Osteoblast (primary cell): ENCODE measurements around the gene MXRA7. TPM values are rescaled to one million over a fixed set of nuclear protein-coding genes. Genes with fewer than 3 reads are reported as not detected.

Experiments
- DNase-seq: peaks from one replicate; pipeline ENCODE4 v3.0.0; 2011; ENCODE audit warnings: low spot score, mixed read lengths; ENCODE audit not compliant: insufficient read length; ENCODE audit errors: missing footprints
- H2AFZ ChIP-seq: 2 replicates; pipeline ENCODE4 v1.6.0; 2011; ENCODE audit warnings: mild to moderate bottlenecking, low read length
- H3K27ac ChIP-seq: 2 replicates; pipeline ENCODE4 v1.5.1; 2011; ENCODE audit warnings: mild to moderate bottlenecking, low read depth, low read length, moderate library complexity
- H3K27me3 ChIP-seq: 2 replicates; pipeline ENCODE4 v1.6.0; 2012; ENCODE audit warnings: mild to moderate bottlenecking, control low read depth, inconsistent platforms, low read length, moderate library complexity; ENCODE audit not compliant: insufficient read depth
- H3K36me3 ChIP-seq: 2 replicates; pipeline ENCODE4 v1.5.1; 2011; ENCODE audit warnings: mild to moderate bottlenecking, low read length, control low read depth, moderate library complexity; ENCODE audit not compliant: insufficient read depth
- H3K4me1 ChIP-seq: 2 replicates; pipeline ENCODE4 v1.5.1; 2011; ENCODE audit warnings: mild to moderate bottlenecking, low read length, control low read depth, moderate library complexity; ENCODE audit not compliant: insufficient read depth
- H3K4me2 ChIP-seq: 2 replicates; pipeline ENCODE4 v1.6.0; 2011; ENCODE audit warnings: mild to moderate bottlenecking, low read length; ENCODE audit not compliant: insufficient read depth
- H3K4me3 ChIP-seq: fragments of 200-600 bp; sonication (generic); 3 replicates; pipeline ENCODE4 v1.5.1; 2012; ENCODE audit warnings: mild to moderate bottlenecking, low read length, inconsistent platforms; ENCODE audit not compliant: insufficient read depth
- H3K79me2 ChIP-seq: 2 replicates; pipeline ENCODE4 v1.6.0; 2012; ENCODE audit warnings: mild to moderate bottlenecking, low read length, control low read depth, inconsistent platforms; ENCODE audit not compliant: insufficient read depth
- H3K9me3 ChIP-seq: 2 replicates; pipeline ENCODE4 v1.5.1; 2011; ENCODE audit warnings: low read depth, low read length, control low read depth
- H4K20me1 ChIP-seq: 2 replicates; pipeline ENCODE4 v1.6.0; 2012; ENCODE audit warnings: mild to moderate bottlenecking, low read length, control low read depth; ENCODE audit not compliant: insufficient read depth
- CTCF ChIP-seq: IDR thresholded peaks from 2 replicates; pipeline ENCODE4 v1.5.1; 2011; ENCODE audit warnings: mild to moderate bottlenecking, low read depth, low read length, moderate library complexity; ENCODE audit errors: extremely low read depth
- total RNA-seq: library from RNA; depleted of rRNA; stranded (reverse); fragments of >200 nt; gene quantifications from 2 replicates; pipeline ENCODE4 v1.2.3, GENCODE V29; 2012

MXRA7 gene
- total RNA-seq, 1 donor = 352 TPM

GRCh38 chr17:76670718-76671122, 40.0 kb downstream of the MXRA7 start:
- H3K9me3 ChIP-seq = no peaks in the 10 kb centered on the region
- H2AFZ ChIP-seq = peak overlapping the region; percentile 89
- H3K79me2 ChIP-seq = no peaks in the 10 kb centered on the region
- no peak overlapping the region for H3K27ac ChIP-seq
- TF ChIP-seq CTCF = no peak
- DNase-seq = no peak
- peaks cover 5% of the 10 kb centered on the region for H3K36me3 ChIP-seq
- peak overlapping the region; percentile 95 for H3K4me2 ChIP-seq
- H3K4me1 ChIP-seq = peaks cover 9% of the 10 kb centered on the region
- H3K4me3 ChIP-seq = no peak overlapping the region
- H4K20me1 ChIP-seq = no peaks in the 10 kb centered on the region
- no peaks in the 10 kb centered on the region for H3K27me3 ChIP-seq

- no peaks in the 10 kb centered on the region for H3K27me3 ChIP-seq
- no peaks in the 10 kb centered on the region for H3K79me2 ChIP-seq
- peak; percentile 2 for DNase-seq
- H3K4me2 ChIP-seq = no peak overlapping the region
- peaks cover 9% of the 10 kb centered on the region for H3K4me1 ChIP-seq
- H2AFZ ChIP-seq = no peak overlapping the region
- peaks cover 5% of the 10 kb centered on the region for H3K36me3 ChIP-seq
- no peak for TF ChIP-seq CTCF
- H3K9me3 ChIP-seq = no peaks in the 10 kb centered on the region
- no peak overlapping the region for H3K27ac ChIP-seq
- H3K4me3 ChIP-seq = no peak overlapping the region
- no peaks in the 10 kb centered on the region for H4K20me1 ChIP-seq
These were observed 40.6 kb downstream of the MXRA7 start for GRCh38 chr17:76670020-76670717.

GRCh38 chr17:76667786-76668453, 42.8 kb downstream of the MXRA7 start:
- no peaks in the 10 kb centered on the region for H3K79me2 ChIP-seq
- H3K27ac ChIP-seq = no peak overlapping the region
- H3K36me3 ChIP-seq = no peaks in the 10 kb centered on the region
- no peak for TF ChIP-seq CTCF
- H3K27me3 ChIP-seq = peaks cover 5% of the 10 kb centered on the region
- H3K4me1 ChIP-seq = peaks cover 8% of the 10 kb centered on the region
- H2AFZ ChIP-seq = no peak overlapping the region
- H3K4me3 ChIP-seq = no peak overlapping the region
- no peaks in the 10 kb centered on the region for H4K20me1 ChIP-seq
- no peak overlapping the region for H3K4me2 ChIP-seq
- DNase-seq = peak; percentile 3
- no peaks in the 10 kb centered on the region for H3K9me3 ChIP-seq

GRCh38 chr17:76667491-76667755, 43.3 kb downstream of the MXRA7 start:
- Histone ChIP-seq H4K20me1 (no peaks in the 10 kb centered on the region), H3K36me3 (no peaks in the 10 kb centered on the region), H3K9me3 (no peaks in the 10 kb centered on the region), H3K27ac (no peak overlapping the region), H3K4me2 (no peak overlapping the region), H2AFZ (no peak overlapping the region), H3K4me3 (no peak overlapping the region), H3K4me1 (peaks cover 3% of the 10 kb centered on the region), H3K27me3 (peaks cover 6% of the 10 kb centered on the region), H3K79me2 (no peaks in the 10 kb centered on the region)
- DNase-seq = no peak
- no peak for TF ChIP-seq CTCF
